HepG2 (cell line): ENCODE results near the gene POLR3GL. TPM values are rescaled to one million over a fixed set of nuclear protein-coding genes. Genes with fewer than 3 reads are reported as not detected.

ENCODE experiments used
- ATAC-seq: fragments of 200-7000 bp; cut with Tn5 transposase; 3 replicates; pipeline ENCODE4 v1.9.1; 2020; ENCODE audit warnings: mild to moderate bottlenecking, moderate library complexity
- BruUV-seq: library from RNA; stranded (reverse); fragments of 400-500 nt; replicated peaks from 2 replicates; lab custom pipeline; 2021; lab: Mats Ljungman, UMichigan
- CTCF ChIA-PET: fragments of 300-600 bp; formaldehyde crosslinking; extraction: SDS; loops from one replicate; lab custom pipeline; 2021; ENCODE audit warnings: low total read pairs, inconsistent platforms, low intra/inter-chr PET ratio; lab: Yijun Ruan, JAX
- POLR2A ChIA-PET: fragments of 350-600 bp; sonication (Branson Sonifier 250); formaldehyde crosslinking; loops from one replicate; lab custom pipeline; 2020; ENCODE audit warnings: antibody characterized with exemption, inconsistent platforms; lab: Yijun Ruan, JAX
- DNase-seq: peaks from one replicate; pipeline ENCODE4 v3.0.0-alpha.2; 2015; ENCODE audit warnings: low spot score
- FAIRE-seq: peaks from 3 replicates; lab custom pipeline; 2011; peaks lifted over from hg19 to GRCh38; lab: Jason Lieb, UNC
- H2AFZ ChIP-seq: one replicate; pipeline ENCODE4 v1.6.1; 2011; ENCODE audit warnings: low read length, inconsistent platforms
- H3K27ac ChIP-seq: fragments of 300-600 bp; 3 replicates; pipeline ENCODE4 v1.8.0; 2011; ENCODE audit warnings: mixed run types, mild to moderate bottlenecking, mixed read lengths, low read length, inconsistent platforms; ENCODE audit not compliant: insufficient read depth; ENCODE audit errors: extremely low read length
- H3K27me3 ChIP-seq, 2 experiments: fragments of 200-600 bp in 1 of 2; 2 replicates in 1 of 2; 3 replicates in 1 of 2; pipeline versions ENCODE4 v1.6.0 to v1.8.0; 2011; ENCODE audit warnings: low read length in 2 of 2, mild to moderate bottlenecking in 2 of 2, moderate library complexity in 2 of 2, inconsistent platforms in 1 of 2; ENCODE audit not compliant: insufficient read depth in 2 of 2, control insufficient read depth in 1 of 2
- H3K36me3 ChIP-seq, 2 experiments: fragments of 200-600 bp in 1 of 2; replicated peaks in 1 of 2; 2 replicates in 1 of 2; 3 replicates in 1 of 2; pipeline versions ENCODE4 v1.5.1 to v1.8.0; 2011; ENCODE audit warnings: low read length in 2 of 2, inconsistent platforms in 1 of 2; ENCODE audit not compliant: insufficient read depth in 2 of 2, control insufficient read depth in 1 of 2
- H3K4me1 ChIP-seq: 2 replicates; pipeline ENCODE4 v1.5.1; 2012; ENCODE audit warnings: low read length, inconsistent platforms; ENCODE audit not compliant: insufficient read depth
- H3K4me2 ChIP-seq: 2 replicates; pipeline ENCODE4 v1.6.0; 2011; ENCODE audit warnings: low read depth, low read length, inconsistent platforms
- H3K4me3 ChIP-seq, 3 experiments: fragments of 200-600 bp in 1 of 3; sonication (generic), shearing (Covaris generic) in 1 of 3; replicated peaks in 1 of 3; 2 replicates each; pipeline ENCODE4 v1.5.1; 2011 to 2016; ENCODE audit warnings: low read length in 3 of 3, inconsistent platforms in 2 of 3, low read depth in 2 of 3, mild to moderate bottlenecking in 2 of 3, control low read depth in 1 of 3, mixed read lengths in 1 of 3; ENCODE audit not compliant: insufficient read depth in 1 of 3
- H3K79me2 ChIP-seq: one replicate; pipeline ENCODE4 v1.6.1; 2011; ENCODE audit warnings: low read length, inconsistent platforms; ENCODE audit not compliant: insufficient read depth
- H3K9ac ChIP-seq: 2 replicates; pipeline ENCODE4 v1.6.0; 2011; ENCODE audit warnings: mild to moderate bottlenecking, low read depth, low read length, inconsistent platforms; ENCODE audit not compliant: insufficient read depth
- H3K9me3 ChIP-seq: 2 replicates; pipeline ENCODE4 v1.5.1; 2012; ENCODE audit warnings: mild to moderate bottlenecking, low read length
- H4K20me1 ChIP-seq: 2 replicates; pipeline ENCODE4 v1.6.0; 2011; ENCODE audit warnings: inconsistent platforms, mild to moderate bottlenecking, low read length, moderate library complexity; ENCODE audit not compliant: insufficient read depth
- CREB1 ChIP-seq, 2 experiments: fragments of 450-650 bp in 1 of 2; IDR thresholded peaks; 2 replicates each; pipeline ENCODE4 v1.6.1; 2016 to 2017; ENCODE audit warnings: control low read depth in 1 of 2, mild to moderate bottlenecking in 1 of 2, missing compliant biosample characterization in 1 of 2, missing genetic modification characterization in 1 of 2
- THAP9 ChIP-seq: sonication (generic); formaldehyde crosslinking; IDR thresholded peaks from 2 replicates; pipeline ENCODE4; 2020; ENCODE audit warnings: missing genetic modification reagents, mild to moderate bottlenecking, borderline replicate concordance
- ZNF207 ChIP-seq: fragments of 450-650 bp; IDR thresholded peaks from 2 replicates; pipeline ENCODE4 v1.6.1; 2016; ENCODE audit warnings: antibody characterized with exemption, borderline replicate concordance
- ZNF383 ChIP-seq: sonication (generic); formaldehyde crosslinking; IDR thresholded peaks from 2 replicates; pipeline ENCODE4 v1.4.0; 2020; ENCODE audit warnings: missing genetic modification reagents, mild to moderate bottlenecking, borderline replicate concordance
- WGBS: methylation state at CpG from one replicate; pipeline ENCODE4 v1.1.6; 2017; ENCODE audit warnings: low lambda C conversion rate; 5-methylcytosine and 5-hydroxymethylcytosine counted together
- in situ Hi-C: cut with HindIII; loops from 2 replicates; pipeline ENCODE4 v1.10.0; 2017; ENCODE audit warnings: low pct_unique_long_range_greater_than_20kb; ENCODE audit not compliant: extremely low pct_ligation_motif_present
- intact Hi-C: fragments of 100-400 bp; cut with micrococcal nuclease; formaldehyde crosslinking; loops from one replicate; pipeline ENCODE4 v1.10.0; 2022; ENCODE audit not compliant: unreplicated experiment
- polyA plus RNA-seq, 8 experiments: library from polyadenylated mRNA; depleted of rRNA in 3 of 8; stranded (reverse) in 7 of 8; unstranded in 1 of 8; fragments of >200 nt; fragmentation: Illumina TruSeq in 4 of 8; extraction: Trizol in 4 of 8; gene quantifications; 2 replicates each; pipeline versions ENCODE4 v1.2.1 to v1.2.3, GENCODE V29; 2011 to 2016; ENCODE audit warnings: low read depth in 4 of 8, missing spikeins in 1 of 8, mixed read lengths in 1 of 8; ENCODE audit not compliant: insufficient read depth in 1 of 8
- total RNA-seq, 5 experiments: library from RNA; depleted of rRNA; stranded (reverse); fragments of >200 nt; fragmentation: Illumina TruSeq; extraction: Trizol; gene quantifications; 2 replicates each; pipeline ENCODE4 v1.2.3, GENCODE V29; 2016; ENCODE audit warnings: low read depth in 1 of 5
- TF ChIP-seq, protein P1 (sequence below): sonication (generic); formaldehyde crosslinking; IDR thresholded peaks from 2 replicates; pipeline ENCODE4 v1.5.0; 2020; ENCODE audit warnings: missing genetic modification reagents
- TF ChIP-seq, protein P2 (sequence below): sonication (generic); formaldehyde crosslinking; IDR thresholded peaks from 2 replicates; pipeline ENCODE4 v1.4.0; 2020; ENCODE audit warnings: missing genetic modification reagents, borderline replicate concordance

Gene POLR3GL
- total and polyA plus RNA-seq, 2 of the 13 experiments (the other 11 are each of a cell fraction or from before 2014, with no cell fraction given) = 11.5 to 12.4 TPM

DNA sequence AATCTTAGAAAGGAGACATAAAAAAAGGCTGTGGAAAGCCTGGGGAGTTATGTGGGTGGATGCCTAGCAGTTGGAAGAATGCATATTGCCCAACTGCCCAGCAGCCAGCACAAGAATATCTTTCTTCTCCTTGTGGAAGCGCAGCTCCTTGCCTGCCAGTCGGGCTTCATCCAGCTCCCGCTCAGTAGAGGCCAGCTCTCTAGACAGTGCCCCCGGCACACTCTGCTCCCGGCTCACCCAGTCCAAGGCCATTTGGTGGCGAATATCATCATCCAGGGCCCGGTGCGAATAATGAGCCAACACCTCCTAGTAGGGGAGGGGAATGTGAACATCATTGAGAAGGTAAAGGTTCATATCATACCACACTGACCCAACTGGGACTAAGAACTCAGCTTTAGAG lies 28.2 kb upstream of the POLR3GL start (continued):
- TF ChIP-seq, protein P1, sequence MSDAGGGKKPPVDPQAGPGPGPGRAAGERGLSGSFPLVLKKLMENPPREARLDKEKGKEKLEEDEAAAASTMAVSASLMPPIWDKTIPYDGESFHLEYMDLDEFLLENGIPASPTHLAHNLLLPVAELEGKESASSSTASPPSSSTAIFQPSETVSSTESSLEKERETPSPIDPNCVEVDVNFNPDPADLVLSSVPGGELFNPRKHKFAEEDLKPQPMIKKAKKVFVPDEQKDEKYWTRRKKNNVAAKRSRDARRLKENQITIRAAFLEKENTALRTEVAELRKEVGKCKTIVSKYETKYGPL (CRISPR knock-in tag) = no peak
- TF ChIP-seq ZNF383 (CRISPR knock-in tag) (no peak), CREB1 (IDR thresholded peaks at IDR 0.05) (no peak), CREB1 (CRISPR knock-in tag; IDR thresholded peaks at IDR 0.05) (no peak), ZNF207 (no peak)

- POLR2A ChIA-PET = interaction anchor here (1.0 kb wide), 1 partner anchor 10 kb away, joined by 8 read pairs; the partner anchor contains the start of gene RBM8A
- CTCF ChIA-PET = no interaction called here
- Histone ChIP-seq H3K4me1 (no peaks in the 10 kb centered on the region; the same call in 1 of the 2 replicates), H3K9me3 (no peaks in the 10 kb centered on the region), H2AFZ (no peak overlapping the region), H3K9ac (no peak overlapping the region), H3K27me3 (no peaks in the 10 kb centered on the region; a peak in 1 of 5 replicates), H3K4me3 (no peak overlapping the region), H3K27ac (no peak overlapping the region), H3K79me2 (no peaks in the 10 kb centered on the region), H4K20me1 (no peaks in the 10 kb centered on the region), H3K4me2 (no peak overlapping the region), H3K36me3 (peaks cover 3 to 22% of the 10 kb centered on the region in 2 experiments)
- no TSS peak for BruUV-seq
- no peak for ATAC-seq
- intact Hi-C loops = no loop called here
- in situ Hi-C loops = no loop called here
- no peak for FAIRE-seq
- TF ChIP-seq THAP9 (CRISPR knock-in tag) = no peak
- TF ChIP-seq, protein P2, sequence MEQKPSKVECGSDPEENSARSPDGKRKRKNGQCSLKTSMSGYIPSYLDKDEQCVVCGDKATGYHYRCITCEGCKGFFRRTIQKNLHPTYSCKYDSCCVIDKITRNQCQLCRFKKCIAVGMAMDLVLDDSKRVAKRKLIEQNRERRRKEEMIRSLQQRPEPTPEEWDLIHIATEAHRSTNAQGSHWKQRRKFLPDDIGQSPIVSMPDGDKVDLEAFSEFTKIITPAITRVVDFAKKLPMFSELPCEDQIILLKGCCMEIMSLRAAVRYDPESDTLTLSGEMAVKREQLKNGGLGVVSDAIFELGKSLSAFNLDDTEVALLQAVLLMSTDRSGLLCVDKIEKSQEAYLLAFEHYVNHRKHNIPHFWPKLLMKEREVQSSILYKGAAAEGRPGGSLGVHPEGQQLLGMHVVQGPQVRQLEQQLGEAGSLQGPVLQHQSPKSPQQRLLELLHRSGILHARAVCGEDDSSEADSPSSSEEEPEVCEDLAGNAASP (CRISPR knock-in tag) = no peak
- no peak for DNase-seq
- 92% methylated on average over 1 of the region's 1 CpG for WGBS
These were observed 27.1 kb upstream of the POLR3GL start for GRCh38 chr1:145937436-145937835.
